ENCODE measurements around the gene LILRA6.
"Not testable (repeated sequence)": the region's sequence is repeated elsewhere in the genome, so short reads cannot be mapped to it uniquely, and the experiment has no call there.

LILRA6 gene

GRCh38 chr19:54262066-54262465 is 19.5 kb upstream of the LILRA6 start:
- no peak for DNase-seq

- DNase-seq: no peak
Observed at GRCh38 chr19:54257116-54257480, 14.5 kb upstream of the LILRA6 start, which contains the start of gene LILRB5. LILRB5 (minus strand) TSS chr19:54257273; CDS start chr19:54257193, 80 bp downstream.

GRCh38 chr19:54256250-54257115 is 13.9 kb upstream of the LILRA6 start:
- DNase-seq: no peak

GRCh38 chr19:54255105-54255775 is 12.7 kb upstream of the LILRA6 start:
- DNase-seq: no peak

- no peak for DNase-seq
Observed at GRCh38 chr19:54254195-54254906, 11.8 kb upstream of the LILRA6 start.

- no peak for DNase-seq
Observed at GRCh38 chr19:54253331-54254194, 11.0 kb upstream of the LILRA6 start.

GRCh38 chr19:54252845-54253244 is 10.3 kb upstream of the LILRA6 start:
- DNase-seq: no peak

- DNase-seq: no peak
Observed at GRCh38 chr19:54252243-54252642, 9.7 kb upstream of the LILRA6 start.

- DNase-seq: no peak
Observed at GRCh38 chr19:54248016-54248601, 5.5 kb upstream of the LILRA6 start.

- DNase-seq: no peak
Observed at GRCh38 chr19:54247106-54247930, 4.7 kb upstream of the LILRA6 start.

- DNase-seq: no peak
Observed at GRCh38 chr19:54245936-54246335, 3.3 kb upstream of the LILRA6 start.

GRCh38 chr19:54243809-54244208 is 1.2 kb upstream of the LILRA6 start:
- not testable (repeated sequence) for DNase-seq

GRCh38 chr19:54242234-54242633 is 356 bp downstream of the LILRA6 start:
- not testable (repeated sequence) for DNase-seq

GRCh38 chr19:54240372-54241336 is 1.9 kb downstream of the LILRA6 start:
- DNase-seq: not testable (repeated sequence)

- DNase-seq: not testable (repeated sequence)
Observed at GRCh38 chr19:54239491-54240371, 2.9 kb downstream of the LILRA6 start.

GRCh38 chr19:54233941-54234340 is 8.6 kb downstream of the LILRA6 start:
- no peak for DNase-seq

- peak; percentile 82 to 87 for DNase-seq
Observed at GRCh38 chr19:54231077-54231931, 11.3 kb downstream of the LILRA6 start.

GRCh38 chr19:54230031-54230430 is 12.6 kb downstream of the LILRA6 start:
- no peak for DNase-seq

Measured in activated CD4-positive, alpha-beta T cell treated with anti-CD3 and anti-CD28 coated beads for 4 hours (primary cell).